HEK293 (cell line): Measurements from ENCODE around the gene ZBTB18.
A peak's percentile ranks its signal among the peaks of the same experiment; 100 is the strongest.

Experiments used
- CTCF ChIA-PET: fragments of 350-600 bp; formaldehyde crosslinking; extraction: SDS; loops from one replicate; lab custom pipeline; 2021; ENCODE audit warnings: antibody characterized with exemption; lab: Yijun Ruan, JAX
- POLR2A ChIA-PET: fragments of 300-600 bp; formaldehyde crosslinking; extraction: SDS; loops from one replicate; lab custom pipeline; 2020; ENCODE audit warnings: antibody characterized with exemption, inconsistent platforms; lab: Yijun Ruan, JAX
- H3K27ac ChIP-seq: fragments of 200-500 bp; sonication (Bioruptor generic); 2 replicates; pipeline ENCODE4 v1.5.1; 2014; ENCODE audit warnings: low read depth, low read length, control low read depth, inconsistent platforms; ENCODE audit errors: extremely low read depth
- H3K36me3 ChIP-seq, 2 experiments: fragments of 200-500 bp in 1 of 2; sonication (Bioruptor generic) in 1 of 2; 1 replicate in 1 of 2; 2 replicates in 1 of 2; pipeline ENCODE4 v1.5.1; 2014 to 2017; ENCODE audit warnings: inconsistent platforms in 2 of 2, low read length in 2 of 2; ENCODE audit not compliant: control insufficient read depth in 2 of 2, insufficient read depth in 1 of 2
- H3K4me1 ChIP-seq: fragments of 200-500 bp; sonication (Bioruptor generic); 2 replicates; pipeline ENCODE4 v1.5.1; 2014; ENCODE audit warnings: mild to moderate bottlenecking, low read length, inconsistent platforms; ENCODE audit not compliant: control insufficient read depth, insufficient read depth
- H3K4me3 ChIP-seq: 2 replicates; pipeline ENCODE4 v1.5.1; 2011; ENCODE audit warnings: low read depth, mild to moderate bottlenecking, control low read depth, low read length, moderate library complexity
- H3K9me3 ChIP-seq: fragments of 200-500 bp; sonication (Bioruptor generic); 2 replicates; pipeline ENCODE4 v1.5.1; 2014; ENCODE audit warnings: low read depth, low read length, inconsistent platforms; ENCODE audit not compliant: control insufficient read depth, insufficient read depth
- BCL11A ChIP-seq: fragments of 450-650 bp; formaldehyde crosslinking; IDR thresholded peaks from 2 replicates; pipeline ENCODE4 v1.5.1; 2016; ENCODE audit warnings: low read depth, missing biosample characterization, missing genetic modification characterization
- GLIS1 ChIP-seq: fragments of 450-650 bp; formaldehyde crosslinking; IDR thresholded peaks from 2 replicates; pipeline ENCODE4 v1.5.1; 2016; ENCODE audit warnings: missing biosample characterization, missing genetic modification characterization
- KLF16 ChIP-seq: fragments of 450-650 bp; formaldehyde crosslinking; IDR thresholded peaks from 2 replicates; pipeline ENCODE4 v1.5.1; 2017; ENCODE audit warnings: missing biosample characterization, missing genetic modification characterization
- ZNF133 ChIP-seq: fragments of 450-650 bp; formaldehyde crosslinking; IDR thresholded peaks from 2 replicates; pipeline ENCODE4 v1.5.1; 2016; ENCODE audit warnings: missing biosample characterization, missing genetic modification characterization
- ZNF19 ChIP-seq: fragments of 450-650 bp; formaldehyde crosslinking; IDR thresholded peaks from 2 replicates; pipeline ENCODE4; 2016; ENCODE audit warnings: missing biosample characterization, missing genetic modification characterization, low read depth
- ZNF354C ChIP-seq: fragments of 450-650 bp; formaldehyde crosslinking; IDR thresholded peaks from 2 replicates; pipeline ENCODE4 v1.5.1; 2016; ENCODE audit warnings: missing biosample characterization, missing genetic modification characterization, low read depth, borderline replicate concordance
- ZNF610 ChIP-seq: fragments of 450-650 bp; formaldehyde crosslinking; IDR thresholded peaks from 2 replicates; pipeline ENCODE4 v1.5.1; 2016; ENCODE audit warnings: missing biosample characterization, missing genetic modification characterization, borderline replicate concordance
- ZNF629 ChIP-seq: fragments of 450-650 bp; formaldehyde crosslinking; IDR thresholded peaks from 2 replicates; pipeline ENCODE4 v1.5.1; 2017; ENCODE audit warnings: missing biosample characterization, missing genetic modification characterization
- ZNF677 ChIP-seq: fragments of 450-650 bp; IDR thresholded peaks from 2 replicates; pipeline ENCODE4 v1.5.0; 2018; ENCODE audit warnings: missing biosample characterization, mild to moderate bottlenecking, missing genetic modification characterization, moderate library complexity
- ZNF768 ChIP-seq: fragments of 450-650 bp; formaldehyde crosslinking; IDR thresholded peaks from 2 replicates; pipeline ENCODE4 v1.5.1; 2018; ENCODE audit warnings: missing biosample characterization, mild to moderate bottlenecking, missing genetic modification characterization
- ZNF776 ChIP-seq: fragments of 450-650 bp; formaldehyde crosslinking; IDR thresholded peaks from 2 replicates; pipeline ENCODE4 v1.5.0; 2017; ENCODE audit warnings: missing biosample characterization, missing genetic modification characterization, borderline replicate concordance
- ZSCAN30 ChIP-seq: fragments of 450-650 bp; IDR thresholded peaks from 2 replicates; pipeline ENCODE4 v1.5.1; 2018; ENCODE audit warnings: missing biosample characterization, mild to moderate bottlenecking, missing genetic modification characterization, moderate library complexity
- TF ChIP-seq, protein P1 (sequence below): fragments of 450-650 bp; formaldehyde crosslinking; IDR thresholded peaks from 2 replicates; pipeline ENCODE4 v1.5.1; 2016; ENCODE audit warnings: missing biosample characterization, missing genetic modification characterization
- TF ChIP-seq, protein P2 (sequence below): fragments of 450-650 bp; formaldehyde crosslinking; IDR thresholded peaks from 2 replicates; pipeline ENCODE4 v1.5.1; 2016; ENCODE audit warnings: missing biosample characterization, missing genetic modification characterization, low read depth
- TF ChIP-seq, protein P3 (sequence below): fragments of 450-650 bp; formaldehyde crosslinking; IDR thresholded peaks from 2 replicates; pipeline ENCODE4 v1.5.1; 2017; ENCODE audit warnings: missing biosample characterization, missing genetic modification characterization
- TF ChIP-seq, protein P4 (sequence below): fragments of 450-650 bp; formaldehyde crosslinking; IDR thresholded peaks from 2 replicates; pipeline ENCODE4 v1.5.1; 2016; ENCODE audit warnings: missing biosample characterization, missing genetic modification characterization, borderline replicate concordance

ZBTB18 gene

DNA sequence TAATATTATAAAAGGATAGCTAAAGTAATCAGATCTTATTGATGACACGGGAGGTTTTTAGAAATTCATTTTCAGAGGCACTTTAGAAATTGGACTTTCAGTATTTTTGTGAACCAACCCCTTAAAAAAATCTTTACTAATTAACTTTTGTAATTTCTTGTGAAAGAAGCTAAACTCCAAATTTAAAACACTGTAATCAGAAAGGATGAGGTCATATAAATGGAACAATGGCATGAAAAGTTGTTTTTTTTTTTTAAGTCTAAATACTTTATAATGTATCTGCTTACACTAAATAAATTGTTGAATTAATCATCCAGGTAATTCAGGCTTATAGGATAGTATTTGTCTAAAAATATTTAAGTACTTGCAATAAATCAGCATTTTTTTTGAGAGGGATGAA is 9.0 kb downstream of the ZBTB18 start:
- POLR2A ChIA-PET = interaction anchor here (0.8 kb wide), 1 partner anchor 8 kb away, joined by 3 read pairs; no protein-coding TSS in a partner anchor
- H3K27ac ChIP-seq = no peak overlapping the region
- TF ChIP-seq GLIS1 (tag by site-specific recombination) = no peak
- TF ChIP-seq ZNF677 (tag by site-specific recombination) = no peak
- TF ChIP-seq KLF16 (tag by site-specific recombination) = no peak
- TF ChIP-seq, protein P1, sequence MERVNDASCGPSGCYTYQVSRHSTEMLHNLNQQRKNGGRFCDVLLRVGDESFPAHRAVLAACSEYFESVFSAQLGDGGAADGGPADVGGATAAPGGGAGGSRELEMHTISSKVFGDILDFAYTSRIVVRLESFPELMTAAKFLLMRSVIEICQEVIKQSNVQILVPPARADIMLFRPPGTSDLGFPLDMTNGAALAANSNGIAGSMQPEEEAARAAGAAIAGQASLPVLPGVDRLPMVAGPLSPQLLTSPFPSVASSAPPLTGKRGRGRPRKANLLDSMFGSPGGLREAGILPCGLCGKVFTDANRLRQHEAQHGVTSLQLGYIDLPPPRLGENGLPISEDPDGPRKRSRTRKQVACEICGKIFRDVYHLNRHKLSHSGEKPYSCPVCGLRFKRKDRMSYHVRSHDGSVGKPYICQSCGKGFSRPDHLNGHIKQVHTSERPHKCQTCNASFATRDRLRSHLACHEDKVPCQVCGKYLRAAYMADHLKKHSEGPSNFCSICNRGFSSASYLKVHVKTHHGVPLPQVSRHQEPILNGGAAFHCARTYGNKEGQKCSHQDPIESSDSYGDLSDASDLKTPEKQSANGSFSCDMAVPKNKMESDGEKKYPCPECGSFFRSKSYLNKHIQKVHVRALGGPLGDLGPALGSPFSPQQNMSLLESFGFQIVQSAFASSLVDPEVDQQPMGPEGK (tag by site-specific recombination) = no peak
- TF ChIP-seq, protein P2, sequence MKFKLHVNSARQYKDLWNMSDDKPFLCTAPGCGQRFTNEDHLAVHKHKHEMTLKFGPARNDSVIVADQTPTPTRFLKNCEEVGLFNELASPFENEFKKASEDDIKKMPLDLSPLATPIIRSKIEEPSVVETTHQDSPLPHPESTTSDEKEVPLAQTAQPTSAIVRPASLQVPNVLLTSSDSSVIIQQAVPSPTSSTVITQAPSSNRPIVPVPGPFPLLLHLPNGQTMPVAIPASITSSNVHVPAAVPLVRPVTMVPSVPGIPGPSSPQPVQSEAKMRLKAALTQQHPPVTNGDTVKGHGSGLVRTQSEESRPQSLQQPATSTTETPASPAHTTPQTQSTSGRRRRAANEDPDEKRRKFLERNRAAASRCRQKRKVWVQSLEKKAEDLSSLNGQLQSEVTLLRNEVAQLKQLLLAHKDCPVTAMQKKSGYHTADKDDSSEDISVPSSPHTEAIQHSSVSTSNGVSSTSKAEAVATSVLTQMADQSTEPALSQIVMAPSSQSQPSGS (tag by site-specific recombination) = peak; percentile 87
- TF ChIP-seq, protein P3, sequence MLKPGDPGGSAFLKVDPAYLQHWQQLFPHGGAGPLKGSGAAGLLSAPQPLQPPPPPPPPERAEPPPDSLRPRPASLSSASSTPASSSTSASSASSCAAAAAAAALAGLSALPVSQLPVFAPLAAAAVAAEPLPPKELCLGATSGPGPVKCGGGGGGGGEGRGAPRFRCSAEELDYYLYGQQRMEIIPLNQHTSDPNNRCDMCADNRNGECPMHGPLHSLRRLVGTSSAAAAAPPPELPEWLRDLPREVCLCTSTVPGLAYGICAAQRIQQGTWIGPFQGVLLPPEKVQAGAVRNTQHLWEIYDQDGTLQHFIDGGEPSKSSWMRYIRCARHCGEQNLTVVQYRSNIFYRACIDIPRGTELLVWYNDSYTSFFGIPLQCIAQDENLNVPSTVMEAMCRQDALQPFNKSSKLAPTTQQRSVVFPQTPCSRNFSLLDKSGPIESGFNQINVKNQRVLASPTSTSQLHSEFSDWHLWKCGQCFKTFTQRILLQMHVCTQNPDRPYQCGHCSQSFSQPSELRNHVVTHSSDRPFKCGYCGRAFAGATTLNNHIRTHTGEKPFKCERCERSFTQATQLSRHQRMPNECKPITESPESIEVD (tag by site-specific recombination) = peak; percentile 63
- H3K36me3 ChIP-seq = peaks cover 4 to 11% of the 10 kb centered on the region in 2 experiments; a peak in 2 of 3 replicates
- peaks cover 4% of the 10 kb centered on the region for H3K4me1 ChIP-seq
- H3K4me3 ChIP-seq = no peak overlapping the region
- CTCF ChIA-PET = interaction anchor here (0.6 to 0.7 kb wide), 2 partner anchors 10 to 126 kb away, joined by 3 read pairs; no protein-coding TSS in a partner anchor
- no peaks in the 10 kb centered on the region for H3K9me3 ChIP-seq

DNA sequence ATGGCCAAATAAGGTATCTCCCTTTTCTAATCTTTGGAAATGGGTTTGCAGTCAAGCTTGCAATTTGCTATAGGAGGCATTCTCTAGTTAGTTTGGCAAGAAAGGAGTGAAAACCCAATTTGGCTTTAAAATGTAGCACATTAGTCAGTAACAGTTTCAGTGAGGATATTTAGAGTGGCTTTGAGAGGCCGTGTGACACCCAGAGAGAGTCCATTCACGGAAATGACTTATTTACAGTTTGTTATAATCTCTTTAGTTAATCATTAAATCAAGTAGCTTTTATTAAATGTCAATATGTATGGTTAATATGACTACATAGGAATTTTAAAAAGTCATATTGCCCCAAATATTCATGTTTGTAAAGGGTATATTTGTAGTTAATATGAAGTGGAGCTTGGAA is 9.6 kb downstream of the ZBTB18 start:
- CTCF ChIA-PET = interaction anchor here (0.7 to 1.0 kb wide), 3 partner anchors 9 to 238 kb away, joined by 3 to 4 read pairs (median 3); no protein-coding TSS in a partner anchor
- POLR2A ChIA-PET = interaction anchor here (0.6 kb wide), 1 partner anchor 108 kb away, joined by 4 read pairs; no protein-coding TSS in a partner anchor
- Histone ChIP-seq H3K27ac (no peak overlapping the region), H3K4me1 (peaks cover 1% of the 10 kb centered on the region), H3K36me3 (peaks cover 3 to 8% of the 10 kb centered on the region in 2 experiments; a peak in 2 of 3 replicates), H3K4me3 (no peak overlapping the region), H3K9me3 (no peaks in the 10 kb centered on the region)
- no peak for TF ChIP-seq ZNF19 (tag by site-specific recombination)
- TF ChIP-seq BCL11A (tag by site-specific recombination) = no peak
- TF ChIP-seq ZNF768 (tag by site-specific recombination) = no peak
- TF ChIP-seq ZNF610 (tag by site-specific recombination) = no peak
- no peak for TF ChIP-seq ZNF776 (tag by site-specific recombination)
- TF ChIP-seq, protein P4, sequence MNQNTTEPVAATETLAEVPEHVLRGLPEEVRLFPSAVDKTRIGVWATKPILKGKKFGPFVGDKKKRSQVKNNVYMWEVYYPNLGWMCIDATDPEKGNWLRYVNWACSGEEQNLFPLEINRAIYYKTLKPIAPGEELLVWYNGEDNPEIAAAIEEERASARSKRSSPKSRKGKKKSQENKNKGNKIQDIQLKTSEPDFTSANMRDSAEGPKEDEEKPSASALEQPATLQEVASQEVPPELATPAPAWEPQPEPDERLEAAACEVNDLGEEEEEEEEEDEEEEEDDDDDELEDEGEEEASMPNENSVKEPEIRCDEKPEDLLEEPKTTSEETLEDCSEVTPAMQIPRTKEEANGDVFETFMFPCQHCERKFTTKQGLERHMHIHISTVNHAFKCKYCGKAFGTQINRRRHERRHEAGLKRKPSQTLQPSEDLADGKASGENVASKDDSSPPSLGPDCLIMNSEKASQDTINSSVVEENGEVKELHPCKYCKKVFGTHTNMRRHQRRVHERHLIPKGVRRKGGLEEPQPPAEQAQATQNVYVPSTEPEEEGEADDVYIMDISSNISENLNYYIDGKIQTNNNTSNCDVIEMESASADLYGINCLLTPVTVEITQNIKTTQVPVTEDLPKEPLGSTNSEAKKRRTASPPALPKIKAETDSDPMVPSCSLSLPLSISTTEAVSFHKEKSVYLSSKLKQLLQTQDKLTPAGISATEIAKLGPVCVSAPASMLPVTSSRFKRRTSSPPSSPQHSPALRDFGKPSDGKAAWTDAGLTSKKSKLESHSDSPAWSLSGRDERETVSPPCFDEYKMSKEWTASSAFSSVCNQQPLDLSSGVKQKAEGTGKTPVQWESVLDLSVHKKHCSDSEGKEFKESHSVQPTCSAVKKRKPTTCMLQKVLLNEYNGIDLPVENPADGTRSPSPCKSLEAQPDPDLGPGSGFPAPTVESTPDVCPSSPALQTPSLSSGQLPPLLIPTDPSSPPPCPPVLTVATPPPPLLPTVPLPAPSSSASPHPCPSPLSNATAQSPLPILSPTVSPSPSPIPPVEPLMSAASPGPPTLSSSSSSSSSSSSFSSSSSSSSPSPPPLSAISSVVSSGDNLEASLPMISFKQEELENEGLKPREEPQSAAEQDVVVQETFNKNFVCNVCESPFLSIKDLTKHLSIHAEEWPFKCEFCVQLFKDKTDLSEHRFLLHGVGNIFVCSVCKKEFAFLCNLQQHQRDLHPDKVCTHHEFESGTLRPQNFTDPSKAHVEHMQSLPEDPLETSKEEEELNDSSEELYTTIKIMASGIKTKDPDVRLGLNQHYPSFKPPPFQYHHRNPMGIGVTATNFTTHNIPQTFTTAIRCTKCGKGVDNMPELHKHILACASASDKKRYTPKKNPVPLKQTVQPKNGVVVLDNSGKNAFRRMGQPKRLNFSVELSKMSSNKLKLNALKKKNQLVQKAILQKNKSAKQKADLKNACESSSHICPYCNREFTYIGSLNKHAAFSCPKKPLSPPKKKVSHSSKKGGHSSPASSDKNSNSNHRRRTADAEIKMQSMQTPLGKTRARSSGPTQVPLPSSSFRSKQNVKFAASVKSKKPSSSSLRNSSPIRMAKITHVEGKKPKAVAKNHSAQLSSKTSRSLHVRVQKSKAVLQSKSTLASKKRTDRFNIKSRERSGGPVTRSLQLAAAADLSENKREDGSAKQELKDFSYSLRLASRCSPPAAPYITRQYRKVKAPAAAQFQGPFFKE (tag by site-specific recombination) = no peak
- TF ChIP-seq ZNF629 = no peak
- TF ChIP-seq, protein P1 (tag by site-specific recombination) = no peak
- no peak for TF ChIP-seq ZNF133 (tag by site-specific recombination)
- no peak for TF ChIP-seq ZNF354C (tag by site-specific recombination)
- no peak for TF ChIP-seq ZSCAN30 (tag by site-specific recombination)
